ENCODE data around the gene C19orf67. TPM values are rescaled to one million over a fixed set of nuclear protein-coding genes. Genes with fewer than 3 reads are reported as not detected.

Gene C19orf67
- total RNA-seq, 1 donor, result 0.27 TPM

DNA sequence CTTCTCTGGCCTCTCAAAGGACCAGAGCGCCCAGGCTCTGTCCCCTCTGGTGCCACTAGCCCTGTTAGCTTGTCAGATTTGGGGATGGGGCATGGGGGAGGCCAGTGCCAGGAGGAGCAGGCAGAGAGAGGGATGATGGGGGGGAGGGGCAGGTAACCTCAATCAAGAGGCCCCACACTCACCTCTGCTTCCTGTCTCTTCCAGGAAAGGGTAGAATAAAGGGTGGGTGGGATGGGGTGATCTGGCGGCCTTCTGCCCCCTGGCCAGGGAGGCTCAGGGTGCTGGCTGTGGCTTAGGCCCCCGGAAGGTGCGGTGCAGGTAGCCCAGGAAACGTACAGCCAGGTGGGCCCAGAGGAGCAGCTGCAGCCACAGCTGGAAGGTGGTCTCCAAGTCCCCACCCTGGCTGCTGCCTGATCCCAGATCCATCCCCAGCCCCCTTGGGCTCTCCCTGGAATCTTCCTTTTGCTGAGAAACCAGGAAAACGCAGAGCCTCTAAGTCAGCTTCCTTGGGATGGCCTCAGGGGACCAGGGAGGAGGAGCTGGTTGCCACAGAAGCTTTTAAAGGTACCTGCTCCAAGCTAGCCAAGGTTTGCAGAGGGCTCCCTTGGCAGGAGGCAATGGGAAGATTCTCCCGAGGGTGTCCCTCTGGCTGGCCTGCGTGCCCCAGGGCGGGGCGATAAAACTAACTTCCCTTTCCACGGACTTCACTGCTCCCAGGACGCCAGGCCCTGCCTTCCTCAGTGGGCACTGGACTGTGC is 26.6 kb upstream of the C19orf67 start:
- DNase-seq (ENCODE audit: low read depth), result peak; percentile 39
- TF ChIP-seq, protein P1, sequence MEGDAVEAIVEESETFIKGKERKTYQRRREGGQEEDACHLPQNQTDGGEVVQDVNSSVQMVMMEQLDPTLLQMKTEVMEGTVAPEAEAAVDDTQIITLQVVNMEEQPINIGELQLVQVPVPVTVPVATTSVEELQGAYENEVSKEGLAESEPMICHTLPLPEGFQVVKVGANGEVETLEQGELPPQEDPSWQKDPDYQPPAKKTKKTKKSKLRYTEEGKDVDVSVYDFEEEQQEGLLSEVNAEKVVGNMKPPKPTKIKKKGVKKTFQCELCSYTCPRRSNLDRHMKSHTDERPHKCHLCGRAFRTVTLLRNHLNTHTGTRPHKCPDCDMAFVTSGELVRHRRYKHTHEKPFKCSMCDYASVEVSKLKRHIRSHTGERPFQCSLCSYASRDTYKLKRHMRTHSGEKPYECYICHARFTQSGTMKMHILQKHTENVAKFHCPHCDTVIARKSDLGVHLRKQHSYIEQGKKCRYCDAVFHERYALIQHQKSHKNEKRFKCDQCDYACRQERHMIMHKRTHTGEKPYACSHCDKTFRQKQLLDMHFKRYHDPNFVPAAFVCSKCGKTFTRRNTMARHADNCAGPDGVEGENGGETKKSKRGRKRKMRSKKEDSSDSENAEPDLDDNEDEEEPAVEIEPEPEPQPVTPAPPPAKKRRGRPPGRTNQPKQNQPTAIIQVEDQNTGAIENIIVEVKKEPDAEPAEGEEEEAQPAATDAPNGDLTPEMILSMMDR (IDR thresholded peaks at IDR 0.05; ENCODE audit: insufficient read depth, low read length), result no peak
- H3K4me3 ChIP-seq (ENCODE audit: low read depth, low read length), result peak overlapping the region; percentile 39

DNA sequence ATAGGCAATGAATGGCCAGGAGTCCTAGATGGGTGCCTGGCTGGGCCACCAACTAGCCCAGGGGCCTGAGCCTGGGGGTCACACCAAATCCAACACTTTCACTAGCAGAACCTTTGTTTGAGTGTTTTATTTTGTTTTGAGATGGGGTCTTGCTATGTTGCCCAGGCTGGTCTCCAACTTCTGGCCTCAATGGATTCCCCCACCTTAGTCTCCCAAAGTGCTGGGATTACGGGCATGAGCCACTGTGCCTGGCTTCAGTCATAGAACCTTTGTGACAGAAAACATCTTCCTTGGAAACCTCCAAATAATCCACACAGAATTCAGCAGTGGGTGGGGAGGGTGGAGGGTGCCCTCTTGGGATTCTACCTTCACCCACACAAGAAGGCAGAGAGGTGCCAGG is 25.9 kb upstream of the C19orf67 start:
- no peak overlapping the region for H3K4me3 ChIP-seq (ENCODE audit: low read depth, low read length)
- no peak for DNase-seq (ENCODE audit: low read depth)
- TF ChIP-seq, protein P1 (IDR thresholded peaks at IDR 0.05; ENCODE audit: insufficient read depth, low read length), result no peak

DNA sequence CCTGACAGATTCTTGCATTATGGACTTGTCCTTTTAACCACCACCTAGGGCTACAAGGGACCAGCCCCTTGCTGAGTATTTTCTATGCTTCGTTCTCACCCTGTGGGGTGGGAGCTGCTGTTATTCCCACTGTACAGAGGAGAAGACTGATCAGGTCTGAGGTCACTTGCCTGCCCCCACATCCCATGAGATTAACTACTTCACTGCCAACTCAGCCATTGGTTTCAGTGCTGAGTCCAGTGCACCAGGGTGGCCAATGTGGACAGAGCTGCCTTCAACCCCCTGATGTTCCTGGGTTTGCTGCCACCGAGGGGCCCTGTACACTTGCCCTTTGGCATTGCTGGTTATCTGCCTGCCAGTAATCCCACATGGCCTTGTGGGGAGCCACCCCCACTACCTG is 25.1 kb upstream of the C19orf67 start:
- DNase-seq (ENCODE audit: low read depth), result no peak
- H3K4me3 ChIP-seq (ENCODE audit: low read depth, low read length), result no peak overlapping the region
- TF ChIP-seq, protein P1 (IDR thresholded peaks at IDR 0.05; ENCODE audit: insufficient read depth, low read length), result no peak

DNA sequence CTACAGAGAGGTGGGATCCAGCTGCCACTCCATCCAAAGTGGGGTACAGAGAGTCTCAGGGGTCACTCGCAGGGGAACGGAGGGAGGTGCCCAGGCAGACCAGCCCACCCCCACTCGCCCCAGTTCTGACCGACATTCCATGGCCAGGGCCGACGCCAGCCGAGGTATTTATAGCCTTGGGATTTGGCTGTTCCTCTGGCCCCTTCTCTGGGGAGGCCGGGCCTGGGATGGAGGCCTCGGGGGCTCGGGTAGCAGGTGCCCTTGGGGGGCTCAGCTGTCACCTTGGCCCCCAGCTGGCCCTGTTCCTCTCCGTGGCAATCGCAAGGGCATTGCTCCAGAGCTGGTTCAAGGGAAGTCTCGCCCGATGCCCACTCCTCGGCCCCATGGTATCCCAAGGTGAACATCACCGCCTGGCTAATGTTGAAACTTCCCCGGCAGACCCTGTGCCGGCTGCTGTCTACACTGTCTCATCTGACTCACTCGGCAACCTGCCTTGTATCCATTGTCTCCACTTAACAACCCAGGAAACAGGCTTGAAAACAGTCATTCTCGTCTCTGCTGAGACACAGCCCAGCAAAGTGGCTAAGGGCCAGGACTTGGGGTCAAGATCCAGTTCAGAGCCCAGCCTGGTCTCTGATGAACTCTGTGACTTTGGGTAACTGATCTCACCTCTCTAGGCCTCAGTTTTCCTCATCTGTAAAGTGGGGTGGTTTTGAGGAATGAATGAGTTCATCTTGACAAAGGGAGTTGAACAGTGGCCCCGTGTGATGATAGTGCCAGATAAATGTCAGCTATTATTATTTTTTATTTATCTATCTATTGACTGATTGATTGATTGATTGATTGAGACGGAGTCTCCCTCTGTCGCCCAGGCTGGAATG is 22.2 kb upstream of the C19orf67 start:
- DNase-seq (ENCODE audit: low read depth), result peak; percentile 69
- TF ChIP-seq, protein P1 (IDR thresholded peaks at IDR 0.05; ENCODE audit: insufficient read depth, low read length), result no peak
- no peak overlapping the region for H3K4me3 ChIP-seq (ENCODE audit: low read depth, low read length)

DNA sequence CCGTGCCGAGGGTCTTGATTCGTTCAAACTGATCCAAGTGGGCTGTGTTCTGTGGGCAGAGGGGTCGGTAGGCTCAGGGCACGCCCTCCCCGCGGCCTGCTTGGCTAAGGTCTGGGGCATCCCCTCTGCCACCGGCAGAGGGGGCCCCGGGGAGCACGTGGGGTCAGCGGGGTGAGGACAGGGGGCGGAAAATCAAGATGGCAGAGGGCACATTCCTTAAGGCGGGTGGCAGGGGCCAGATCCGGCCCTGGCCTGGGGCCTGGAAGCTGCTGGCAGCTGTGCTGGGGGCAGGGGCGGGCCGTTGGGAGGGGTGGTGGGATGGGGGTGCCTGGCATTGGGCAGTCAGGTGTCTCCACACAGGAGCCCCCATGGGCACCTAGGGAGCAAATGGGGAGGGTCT is 21.3 kb upstream of the C19orf67 start:
- DNase-seq (ENCODE audit: low read depth), result no peak
- no peak overlapping the region for H3K4me3 ChIP-seq (ENCODE audit: low read depth, low read length)
- TF ChIP-seq, protein P1 (IDR thresholded peaks at IDR 0.05; ENCODE audit: insufficient read depth, low read length), result no peak

DNA sequence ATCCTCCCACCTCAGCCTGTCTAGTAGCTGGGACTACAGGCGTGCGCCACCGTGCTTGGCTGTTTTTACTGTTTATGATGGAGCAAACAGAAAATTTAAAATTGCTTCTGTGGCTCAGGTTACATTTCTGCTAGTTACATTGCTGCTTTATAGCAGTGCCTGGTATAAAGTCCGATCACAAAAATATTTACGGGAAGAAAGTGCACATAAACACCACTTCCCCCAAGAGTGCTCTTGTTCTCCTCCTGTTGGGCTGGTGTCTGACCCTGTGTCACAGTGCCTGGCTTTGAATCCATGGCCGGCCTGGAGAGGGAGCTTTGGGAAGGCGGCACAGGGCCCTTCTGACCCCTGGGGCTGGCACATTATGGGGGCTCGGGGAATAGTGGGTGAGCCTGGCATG is 20.1 kb upstream of the C19orf67 start:
- no peak for DNase-seq (ENCODE audit: low read depth)
- TF ChIP-seq, protein P1 (IDR thresholded peaks at IDR 0.05; ENCODE audit: insufficient read depth, low read length), result no peak
- H3K4me3 ChIP-seq (ENCODE audit: low read depth, low read length), result no peak overlapping the region
